ENCODE results near the gene KPRP. TPM values are rescaled to one million over a fixed set of nuclear protein-coding genes. Genes with fewer than 3 reads are reported as not detected.

KPRP gene
- total and polyA plus RNA-seq, 10 of the 15 experiments (the other 5 are each of a cell fraction or from before 2014, with no cell fraction given): not detected

DNA sequence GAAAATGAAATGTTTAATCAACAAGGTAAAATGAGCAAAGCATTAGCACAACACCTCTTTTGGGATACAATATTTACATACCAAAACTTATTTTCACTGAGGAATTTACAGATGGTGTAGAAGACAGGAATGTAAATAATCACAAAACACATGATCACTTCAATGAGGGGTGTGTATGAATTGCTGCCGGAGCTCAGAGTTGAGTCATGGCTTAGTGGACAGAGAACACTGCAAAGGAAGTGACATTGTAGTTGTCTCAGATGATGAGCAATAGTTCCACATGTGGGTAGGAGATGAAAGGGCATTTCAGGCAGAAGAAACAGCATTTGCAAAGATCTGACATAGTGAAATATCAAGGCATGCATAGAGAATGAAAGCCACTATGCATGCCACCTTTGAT is 5.6 kb upstream of the KPRP start (continued):
- TF ChIP-seq, protein P1, sequence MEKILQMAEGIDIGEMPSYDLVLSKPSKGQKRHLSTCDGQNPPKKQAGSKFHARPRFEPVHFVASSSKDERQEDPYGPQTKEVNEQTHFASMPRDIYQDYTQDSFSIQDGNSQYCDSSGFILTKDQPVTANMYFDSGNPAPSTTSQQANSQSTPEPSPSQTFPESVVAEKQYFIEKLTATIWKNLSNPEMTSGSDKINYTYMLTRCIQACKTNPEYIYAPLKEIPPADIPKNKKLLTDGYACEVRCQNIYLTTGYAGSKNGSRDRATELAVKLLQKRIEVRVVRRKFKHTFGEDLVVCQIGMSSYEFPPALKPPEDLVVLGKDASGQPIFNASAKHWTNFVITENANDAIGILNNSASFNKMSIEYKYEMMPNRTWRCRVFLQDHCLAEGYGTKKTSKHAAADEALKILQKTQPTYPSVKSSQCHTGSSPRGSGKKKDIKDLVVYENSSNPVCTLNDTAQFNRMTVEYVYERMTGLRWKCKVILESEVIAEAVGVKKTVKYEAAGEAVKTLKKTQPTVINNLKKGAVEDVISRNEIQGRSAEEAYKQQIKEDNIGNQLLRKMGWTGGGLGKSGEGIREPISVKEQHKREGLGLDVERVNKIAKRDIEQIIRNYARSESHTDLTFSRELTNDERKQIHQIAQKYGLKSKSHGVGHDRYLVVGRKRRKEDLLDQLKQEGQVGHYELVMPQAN (conservative IDR thresholded peaks at IDR 0.05): no peak
- TF ChIP-seq, protein P2, sequence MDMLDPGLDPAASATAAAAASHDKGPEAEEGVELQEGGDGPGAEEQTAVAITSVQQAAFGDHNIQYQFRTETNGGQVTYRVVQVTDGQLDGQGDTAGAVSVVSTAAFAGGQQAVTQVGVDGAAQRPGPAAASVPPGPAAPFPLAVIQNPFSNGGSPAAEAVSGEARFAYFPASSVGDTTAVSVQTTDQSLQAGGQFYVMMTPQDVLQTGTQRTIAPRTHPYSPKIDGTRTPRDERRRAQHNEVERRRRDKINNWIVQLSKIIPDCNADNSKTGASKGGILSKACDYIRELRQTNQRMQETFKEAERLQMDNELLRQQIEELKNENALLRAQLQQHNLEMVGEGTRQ (IDR thresholded peaks at IDR 0.05; ENCODE audit: borderline replicate concordance, low read depth, low read length): no peak
- TF ChIP-seq SP1 (IDR thresholded peaks at IDR 0.05; ENCODE audit: low read depth, low read length) (no peak), POLR2AphosphoS5 (IDR thresholded peaks at IDR 0.05; ENCODE audit: low read length) (no peak), CBX3 (IDR thresholded peaks at IDR 0.05; ENCODE audit: borderline replicate concordance, low read depth) (no peak), NR2C1 (IDR thresholded peaks at IDR 0.05) (no peak)

DNA sequence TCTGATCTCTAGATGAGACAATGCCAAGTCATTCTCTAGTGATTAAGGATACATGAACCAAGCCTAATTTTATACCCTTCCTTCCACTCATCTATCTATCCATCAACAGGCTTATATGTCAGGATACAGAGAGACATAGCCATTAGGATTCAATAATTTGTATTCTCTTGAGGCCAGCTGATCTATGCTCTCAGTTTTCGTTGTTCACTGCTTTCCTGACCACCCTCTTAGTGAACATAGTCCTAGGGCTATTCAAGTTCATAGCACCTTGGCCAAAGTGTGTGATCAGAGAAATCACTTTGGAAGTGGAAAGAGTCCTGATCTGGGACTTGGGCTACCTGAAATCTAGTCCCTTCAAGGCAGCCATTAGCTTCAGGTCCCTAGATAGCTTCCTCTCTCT is 4.2 kb upstream of the KPRP start:
- Histone ChIP-seq H3K4me3 (no peak overlapping the region), H3K4me1 (ENCODE audit: control insufficient read depth, insufficient read depth, low read length) (no peaks in the 10 kb centered on the region), H3K27me3 (replicated peaks in 1 of 2; ENCODE audit: control insufficient read depth in 2 of 2, insufficient read depth in 2 of 2, low read length in 1 of 2) (no peaks in the 10 kb centered on the region), H3K79me2 (ENCODE audit: control insufficient read depth, insufficient read depth, low read length) (no peaks in the 10 kb centered on the region), H2AFZ (ENCODE audit: control insufficient read depth, low read depth, low read length) (no peak overlapping the region), H3K4me2 (ENCODE audit: control insufficient read depth, insufficient read depth) (no peak overlapping the region), H3K27ac (ENCODE audit: control insufficient read depth, insufficient read depth) (no peak overlapping the region), H3K36me3 (ENCODE audit: control insufficient read depth in 2 of 2, insufficient read depth in 2 of 2, low read length in 1 of 2) (no peaks in the 10 kb centered on the region), H3K9me3 (replicated peaks; ENCODE audit: control insufficient read depth, insufficient read depth, low read length) (no peaks in the 10 kb centered on the region), H4K20me1 (ENCODE audit: control insufficient read depth, insufficient read depth) (no peaks in the 10 kb centered on the region), H3K9ac (ENCODE audit: control insufficient read depth, insufficient read depth, low read length) (no peak overlapping the region)
- no peak for ATAC-seq
- no peak for FAIRE-seq
- ChIA-PET RAD21 (ENCODE audit: unreplicated experiment) (no interaction called here), POLR2A (no interaction called here), CTCF (no interaction called here), SMC1A (ENCODE audit: uncharacterized antibody, unreplicated experiment) (interaction anchor here (1.0 kb wide), 1 partner anchor 528 kb away, joined by 3 read pairs; no protein-coding TSS in a partner anchor)
- no peak for DNase-seq (ENCODE audit: low read depth, low spot score)
- 0% methylated on average over 1 of the region's 1 CpG for WGBS (ENCODE audit: insufficient coverage, insufficient replicate concordance, low lambda C conversion rate, missing lambda C conversion rate)
- no TSS peak for BruUV-seq (replicated peaks)
- in situ Hi-C loops (cut with MboI): no loop called here
- intact Hi-C loops (cut with micrococcal nuclease; ENCODE audit: unreplicated experiment): no loop called here
- TF ChIP-seq, protein P3, sequence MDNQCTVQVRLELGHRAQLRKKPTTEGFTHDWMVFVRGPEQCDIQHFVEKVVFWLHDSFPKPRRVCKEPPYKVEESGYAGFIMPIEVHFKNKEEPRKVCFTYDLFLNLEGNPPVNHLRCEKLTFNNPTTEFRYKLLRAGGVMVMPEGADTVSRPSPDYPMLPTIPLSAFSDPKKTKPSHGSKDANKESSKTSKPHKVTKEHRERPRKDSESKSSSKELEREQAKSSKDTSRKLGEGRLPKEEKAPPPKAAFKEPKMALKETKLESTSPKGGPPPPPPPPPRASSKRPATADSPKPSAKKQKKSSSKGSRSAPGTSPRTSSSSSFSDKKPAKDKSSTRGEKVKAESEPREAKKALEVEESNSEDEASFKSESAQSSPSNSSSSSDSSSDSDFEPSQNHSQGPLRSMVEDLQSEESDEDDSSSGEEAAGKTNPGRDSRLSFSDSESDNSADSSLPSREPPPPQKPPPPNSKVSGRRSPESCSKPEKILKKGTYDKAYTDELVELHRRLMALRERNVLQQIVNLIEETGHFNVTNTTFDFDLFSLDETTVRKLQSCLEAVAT (IDR thresholded peaks at IDR 0.05): no peak
- TF ChIP-seq CBX5 (IDR thresholded peaks at IDR 0.05; ENCODE audit: low read depth) (no peak), SUZ12 (IDR thresholded peaks at IDR 0.05; ENCODE audit: unreplicated experiment) (no peak), SRF (IDR thresholded peaks at IDR 0.05; ENCODE audit: low read depth in 2 of 2, low read length in 2 of 2) (no peak), IKZF1 (conservative IDR thresholded peaks at IDR 0.05) (no peak), SMARCA5 (IDR thresholded peaks at IDR 0.05) (no peak), TBL1XR1 (IDR thresholded peaks at IDR 0.05; ENCODE audit: low read depth, low read length) (no peak), NRF1 (conservative IDR thresholded peaks at IDR 0.05; ENCODE audit: low read depth, low read length) (no peak), SIN3A (IDR thresholded peaks at IDR 0.05; ENCODE audit: low read depth, low read length) (no peak), JUND (IDR thresholded peaks at IDR 0.05; ENCODE audit: low read depth, low read length) (no peak)
- TF ChIP-seq, protein P4, sequence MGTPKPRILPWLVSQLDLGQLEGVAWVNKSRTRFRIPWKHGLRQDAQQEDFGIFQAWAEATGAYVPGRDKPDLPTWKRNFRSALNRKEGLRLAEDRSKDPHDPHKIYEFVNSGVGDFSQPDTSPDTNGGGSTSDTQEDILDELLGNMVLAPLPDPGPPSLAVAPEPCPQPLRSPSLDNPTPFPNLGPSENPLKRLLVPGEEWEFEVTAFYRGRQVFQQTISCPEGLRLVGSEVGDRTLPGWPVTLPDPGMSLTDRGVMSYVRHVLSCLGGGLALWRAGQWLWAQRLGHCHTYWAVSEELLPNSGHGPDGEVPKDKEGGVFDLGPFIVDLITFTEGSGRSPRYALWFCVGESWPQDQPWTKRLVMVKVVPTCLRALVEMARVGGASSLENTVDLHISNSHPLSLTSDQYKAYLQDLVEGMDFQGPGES (IDR thresholded peaks at IDR 0.05): no peak
- TF ChIP-seq, protein P5, sequence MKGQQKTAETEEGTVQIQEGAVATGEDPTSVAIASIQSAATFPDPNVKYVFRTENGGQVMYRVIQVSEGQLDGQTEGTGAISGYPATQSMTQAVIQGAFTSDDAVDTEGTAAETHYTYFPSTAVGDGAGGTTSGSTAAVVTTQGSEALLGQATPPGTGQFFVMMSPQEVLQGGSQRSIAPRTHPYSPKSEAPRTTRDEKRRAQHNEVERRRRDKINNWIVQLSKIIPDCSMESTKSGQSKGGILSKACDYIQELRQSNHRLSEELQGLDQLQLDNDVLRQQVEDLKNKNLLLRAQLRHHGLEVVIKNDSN (IDR thresholded peaks at IDR 0.05; ENCODE audit: borderline replicate concordance, extremely low read length, insufficient read depth, low read depth, low read length): no peak
